Gastroesophageal sphincter (tissue), 3 donors: ENCODE measurements around the gene OGFOD2.

Source experiments
- POLR2AphosphoS5 ChIP-seq: sonication (generic); formaldehyde crosslinking; IDR thresholded peaks from one replicate; pipeline ENCODE4 v1.6.1; 2017; ENCODE audit warnings: antibody characterized with exemption
- TF ChIP-seq, protein P1 (sequence below), 4 experiments: fragments of 200-600 bp in 2 of 4; fragments of 450-650 bp in 2 of 4; sonication (generic) in 1 of 4; IDR thresholded peaks; one replicate each; pipeline ENCODE4 v1.5.1; 2017 to 2019; ENCODE audit warnings: antibody characterized with exemption in 4 of 4, mild to moderate bottlenecking in 2 of 4, moderate library complexity in 2 of 4

- no peak for TF ChIP-seq POLR2AphosphoS5
- TF ChIP-seq, protein P1, sequence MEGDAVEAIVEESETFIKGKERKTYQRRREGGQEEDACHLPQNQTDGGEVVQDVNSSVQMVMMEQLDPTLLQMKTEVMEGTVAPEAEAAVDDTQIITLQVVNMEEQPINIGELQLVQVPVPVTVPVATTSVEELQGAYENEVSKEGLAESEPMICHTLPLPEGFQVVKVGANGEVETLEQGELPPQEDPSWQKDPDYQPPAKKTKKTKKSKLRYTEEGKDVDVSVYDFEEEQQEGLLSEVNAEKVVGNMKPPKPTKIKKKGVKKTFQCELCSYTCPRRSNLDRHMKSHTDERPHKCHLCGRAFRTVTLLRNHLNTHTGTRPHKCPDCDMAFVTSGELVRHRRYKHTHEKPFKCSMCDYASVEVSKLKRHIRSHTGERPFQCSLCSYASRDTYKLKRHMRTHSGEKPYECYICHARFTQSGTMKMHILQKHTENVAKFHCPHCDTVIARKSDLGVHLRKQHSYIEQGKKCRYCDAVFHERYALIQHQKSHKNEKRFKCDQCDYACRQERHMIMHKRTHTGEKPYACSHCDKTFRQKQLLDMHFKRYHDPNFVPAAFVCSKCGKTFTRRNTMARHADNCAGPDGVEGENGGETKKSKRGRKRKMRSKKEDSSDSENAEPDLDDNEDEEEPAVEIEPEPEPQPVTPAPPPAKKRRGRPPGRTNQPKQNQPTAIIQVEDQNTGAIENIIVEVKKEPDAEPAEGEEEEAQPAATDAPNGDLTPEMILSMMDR (IDR thresholded peaks at IDR 0.05) = no peak
Measured at GRCh38 chr12:122943196-122943595, 31.8 kb upstream of the OGFOD2 start.
